GM21423 (cell line): Measurements from ENCODE around the gene NPRL2.

ENCODE experiments used
- ATAC-seq: cut with Tn5 transposase; IDR thresholded peaks from one replicate; pipeline ENCODE4 v1.9.1; 2021; ENCODE audit warnings: mild to moderate bottlenecking, moderate library complexity; ENCODE audit not compliant: unreplicated experiment

Gene NPRL2

GRCh38 chr3:50373146-50374051 is 22.8 kb upstream of the NPRL2 start:
- ATAC-seq: no peak

GRCh38 chr3:50372349-50372748 is 21.8 kb upstream of the NPRL2 start:
- no peak for ATAC-seq

- ATAC-seq: no peak
These were observed 20.6 kb upstream of the NPRL2 start for GRCh38 chr3:50371133-50371685.

- no peak for ATAC-seq
These were observed 20.0 kb upstream of the NPRL2 start for GRCh38 chr3:50370594-50370993.

GRCh38 chr3:50369012-50369670 is 18.6 kb upstream of the NPRL2 start:
- ATAC-seq: no peak

- ATAC-seq: no peak
These were observed 15.3 kb upstream of the NPRL2 start for GRCh38 chr3:50365842-50366220.

- peak; percentile 93 for ATAC-seq
These were observed 14.7 kb upstream of the NPRL2 start for GRCh38 chr3:50365080-50365841.

- peak; percentile 11 for ATAC-seq
These were observed 14.1 kb upstream of the NPRL2 start for GRCh38 chr3:50364573-50365079.

GRCh38 chr3:50359760-50360110 is 9.2 kb upstream of the NPRL2 start:
- no peak for ATAC-seq

GRCh38 chr3:50358911-50359759 is 8.6 kb upstream of the NPRL2 start, which contains the start of gene TMEM115:
TMEM115 (minus strand) TSS chr3:50359521; CDS start chr3:50359063, 458 bp downstream.
- peak; percentile 99 for ATAC-seq

GRCh38 chr3:50358355-50358910 is 7.9 kb upstream of the NPRL2 start:
- no peak for ATAC-seq

GRCh38 chr3:50357481-50357880 is 6.9 kb upstream of the NPRL2 start:
- ATAC-seq: no peak

GRCh38 chr3:50356553-50356952 is 6.0 kb upstream of the NPRL2 start:
- ATAC-seq: no peak

- ATAC-seq: no peak
These were observed 5.4 kb upstream of the NPRL2 start for GRCh38 chr3:50355829-50356552.

GRCh38 chr3:50354850-50355249 is 4.3 kb upstream of the NPRL2 start:
- no peak for ATAC-seq

GRCh38 chr3:50354186-50354764 is 3.7 kb upstream of the NPRL2 start:
- no peak for ATAC-seq

GRCh38 chr3:50353245-50354004 is 2.9 kb upstream of the NPRL2 start:
- no peak for ATAC-seq

GRCh38 chr3:50352781-50353180 is 2.2 kb upstream of the NPRL2 start:
- ATAC-seq: no peak
